Kidney (tissue), 14 donors: Measurements from ENCODE around the gene ADIPOR2. TPM values are rescaled to one million over a fixed set of nuclear protein-coding genes. Genes with fewer than 3 reads are reported as not detected.
"Not testable (repeated sequence)": the region's sequence is repeated elsewhere in the genome, so short reads cannot be mapped to it uniquely, and the experiment has no call there.

Source experiments
- DNase-seq, 5 donors: peaks; one replicate each; pipeline ENCODE4 v3.0.0-alpha.2; 2013 to 2020
- FAIRE-seq: peaks from 2 replicates; lab custom pipeline; 2012; peaks lifted over from hg19 to GRCh38; lab: Jason Lieb, UNC
- H3K27ac ChIP-seq, 2 donors: one replicate each; pipeline ENCODE4 v1.7.0; 2013; ENCODE audit warnings: low read depth in 2 of 2, low read length in 2 of 2, inconsistent platforms in 1 of 2
- H3K27me3 ChIP-seq: one replicate; pipeline ENCODE4 v1.7.1; 2013; ENCODE audit warnings: low read length, inconsistent platforms; ENCODE audit not compliant: control insufficient read depth, insufficient read depth
- H3K36me3 ChIP-seq, 3 donors: one replicate each; pipeline versions ENCODE4 v1.7.0 to v1.7.1; 2013; ENCODE audit warnings: low read length in 3 of 3, control low read depth in 1 of 3, inconsistent platforms in 1 of 3; ENCODE audit not compliant: insufficient read depth in 3 of 3, control insufficient read depth in 2 of 3
- H3K4me1 ChIP-seq, 3 donors: one replicate each; pipeline versions ENCODE4 v1.7.0 to v1.7.1; 2013; ENCODE audit warnings: low read length in 3 of 3, inconsistent platforms in 1 of 3, low read depth in 1 of 3; ENCODE audit not compliant: control insufficient read depth in 2 of 3, insufficient read depth in 2 of 3
- H3K4me3 ChIP-seq, 3 donors: one replicate each; pipeline versions ENCODE4 v1.7.0 to v1.8.1; 2013; ENCODE audit warnings: low read length in 3 of 3, control low read depth in 1 of 3, inconsistent platforms in 1 of 3
- H3K9ac ChIP-seq, 3 donors: one replicate each; pipeline versions ENCODE4 v1.7.0 to v1.7.1; 2013; ENCODE audit warnings: low read length in 3 of 3, control low read depth in 1 of 3, inconsistent platforms in 1 of 3
- H3K9me3 ChIP-seq, 3 donors: one replicate each; pipeline versions ENCODE4 v1.7.0 to v1.7.1; 2013; ENCODE audit warnings: low read length in 3 of 3, control low read depth in 1 of 3, inconsistent platforms in 1 of 3; ENCODE audit not compliant: control insufficient read depth in 2 of 3, insufficient read depth in 1 of 3
- CTCF ChIP-seq: IDR thresholded peaks from 3 replicates; pipeline ENCODE4 v1.5.1; 2012; ENCODE audit warnings: mild to moderate bottlenecking, moderate library complexity, borderline replicate concordance; ENCODE audit not compliant: insufficient read depth; ENCODE audit errors: extremely low read depth
- intact Hi-C: fragments of 100-400 bp; cut with DNase I; formaldehyde crosslinking; loops from one replicate; pipeline ENCODE4 v1.11.1; 2022
- polyA plus RNA-seq: library from polyadenylated mRNA; stranded (reverse); fragments of 350-450 nt; fragmentation: Illumina TruSeq; extraction: RNeasy Lipid Tissue Mini Kit (QIAGEN cat#74804); gene quantifications from one replicate; pipeline ENCODE4 v1.2.3, GENCODE V29; 2014; ENCODE audit warnings: low read depth, low replicate concordance; ENCODE audit not compliant: insufficient read depth
- total RNA-seq: library from RNA; stranded (reverse); fragmentation: NEBNext Ultra II Directional; extraction: Animal tissue kit (Norgen Biotek cat#: 25700); gene quantifications from one replicate; pipeline ENCODE4 v1.2.1, GENCODE V29; 2021
- donor health status: control.
- donor health status: control.
- donor health status: control.
- donor health status: control.
- donor health status: control.
- donor health status: DM: yes; HTN: yes; CAD: no.
- donor health status: Normal renal cell carcinoma (clear cell type).

ADIPOR2 gene
- total and polyA plus RNA-seq, 2 donors from 2014 or later: 26.7 to 50.0 TPM

- intact Hi-C loops: no loop called here
- H3K4me1 ChIP-seq: peaks cover 0 to 6% (median 0%) of the 10 kb centered on the region in 3 donors
- no peaks in the 10 kb centered on the region for H3K27me3 ChIP-seq
- no peak overlapping the region for H3K9ac ChIP-seq
- no peak for FAIRE-seq
- H3K36me3 ChIP-seq: no peaks in the 10 kb centered on the region
- TF ChIP-seq CTCF: no peak
- H3K4me3 ChIP-seq: no peak overlapping the region
- DNase-seq: no peak
- no peak overlapping the region for H3K27ac ChIP-seq
- H3K9me3 ChIP-seq: no peaks in the 10 kb centered on the region
Observed at GRCh38 chr12:1726753-1727152, 35.9 kb downstream of the ADIPOR2 start.

GRCh38 chr12:1728824-1729223 is 38.0 kb downstream of the ADIPOR2 start:
- Histone ChIP-seq H3K36me3 (no peaks in the 10 kb centered on the region), H3K27me3 (no peaks in the 10 kb centered on the region), H3K4me3 (no peak overlapping the region), H3K9ac (no peak overlapping the region), H3K9me3 (no peaks in the 10 kb centered on the region), H3K4me1 (peaks cover 0 to 6% (median 0%) of the 10 kb centered on the region in 3 donors), H3K27ac (no peak overlapping the region)
- no peak for FAIRE-seq
- TF ChIP-seq CTCF: no peak
- DNase-seq: no peak
- intact Hi-C loops: no loop called here

- DNase-seq: no peak
- intact Hi-C loops: no loop called here
- H3K27me3 ChIP-seq: no peaks in the 10 kb centered on the region
- FAIRE-seq: no peak
- no peak overlapping the region for H3K27ac ChIP-seq
- no peak for TF ChIP-seq CTCF
- no peaks in the 10 kb centered on the region for H3K36me3 ChIP-seq
- H3K9ac ChIP-seq: no peak overlapping the region
- no peak overlapping the region for H3K4me3 ChIP-seq
- H3K9me3 ChIP-seq: no peaks in the 10 kb centered on the region
- H3K4me1 ChIP-seq: peaks cover 0 to 6% (median 0%) of the 10 kb centered on the region in 3 donors
Observed at GRCh38 chr12:1731019-1731687, 40.3 kb downstream of the ADIPOR2 start.

GRCh38 chr12:1731688-1732078 is 40.8 kb downstream of the ADIPOR2 start:
- FAIRE-seq, H3K9ac ChIP-seq, H3K9me3 ChIP-seq, H3K4me3 ChIP-seq, DNase-seq, H3K27ac ChIP-seq, H3K4me1 ChIP-seq, H3K36me3 ChIP-seq, intact Hi-C loops, H3K27me3 ChIP-seq: not testable (repeated sequence)
